ENCODE results near the gene PAPPA. TPM values are rescaled to one million over a fixed set of nuclear protein-coding genes. Genes with fewer than 3 reads are reported as not detected.

Gene PAPPA
- total RNA-seq, 4 donors from 2014 or later = 0.53 to 2.3 (median 1.4) TPM

DNA sequence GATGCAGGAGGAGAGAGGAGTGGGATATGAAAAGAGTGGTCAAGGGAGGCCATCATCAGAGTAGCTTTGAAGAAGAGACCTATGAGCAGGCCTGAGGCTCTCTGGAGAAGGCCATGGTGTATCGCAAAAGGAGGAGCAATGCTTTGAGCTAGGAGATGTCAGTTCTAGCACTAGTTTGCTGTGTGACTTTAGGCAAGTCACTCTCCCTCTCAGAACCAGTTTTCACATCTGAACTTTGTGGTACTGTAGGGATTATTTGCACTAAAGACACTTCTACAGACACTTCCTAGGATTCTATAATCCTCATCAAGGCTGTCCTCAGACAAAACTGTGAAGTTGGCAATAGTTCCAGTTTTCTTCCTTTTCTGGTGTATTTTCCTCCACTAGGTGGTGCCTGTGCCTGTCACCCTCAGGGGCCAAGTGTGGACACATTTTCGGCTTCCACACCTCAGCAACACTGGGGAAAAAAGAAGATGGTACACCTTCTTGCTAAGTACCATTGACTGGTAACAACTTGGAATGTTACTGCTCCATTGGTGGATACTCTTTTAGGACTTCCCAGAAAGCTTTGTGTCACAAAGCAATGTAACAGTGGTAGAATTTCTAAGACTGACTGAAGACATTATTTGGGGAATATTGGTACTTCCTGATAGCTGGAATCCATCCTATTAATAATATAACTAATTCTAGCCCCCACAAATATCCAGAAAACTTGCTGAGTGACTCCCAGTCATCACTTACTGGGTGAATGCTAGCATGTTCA, 9.9 kb downstream of the PAPPA start:
- TF ChIP-seq EP300 (IDR thresholded peaks at IDR 0.05) (no peak), POLR2A (IDR thresholded peaks at IDR 0.05) (no peak), POLR2AphosphoS5 (IDR thresholded peaks at IDR 0.05) (no peak)
- TF ChIP-seq, protein P1, sequence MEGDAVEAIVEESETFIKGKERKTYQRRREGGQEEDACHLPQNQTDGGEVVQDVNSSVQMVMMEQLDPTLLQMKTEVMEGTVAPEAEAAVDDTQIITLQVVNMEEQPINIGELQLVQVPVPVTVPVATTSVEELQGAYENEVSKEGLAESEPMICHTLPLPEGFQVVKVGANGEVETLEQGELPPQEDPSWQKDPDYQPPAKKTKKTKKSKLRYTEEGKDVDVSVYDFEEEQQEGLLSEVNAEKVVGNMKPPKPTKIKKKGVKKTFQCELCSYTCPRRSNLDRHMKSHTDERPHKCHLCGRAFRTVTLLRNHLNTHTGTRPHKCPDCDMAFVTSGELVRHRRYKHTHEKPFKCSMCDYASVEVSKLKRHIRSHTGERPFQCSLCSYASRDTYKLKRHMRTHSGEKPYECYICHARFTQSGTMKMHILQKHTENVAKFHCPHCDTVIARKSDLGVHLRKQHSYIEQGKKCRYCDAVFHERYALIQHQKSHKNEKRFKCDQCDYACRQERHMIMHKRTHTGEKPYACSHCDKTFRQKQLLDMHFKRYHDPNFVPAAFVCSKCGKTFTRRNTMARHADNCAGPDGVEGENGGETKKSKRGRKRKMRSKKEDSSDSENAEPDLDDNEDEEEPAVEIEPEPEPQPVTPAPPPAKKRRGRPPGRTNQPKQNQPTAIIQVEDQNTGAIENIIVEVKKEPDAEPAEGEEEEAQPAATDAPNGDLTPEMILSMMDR (IDR thresholded peaks at IDR 0.05) = no peak
- Histone ChIP-seq H3K4me1 (no peaks in the 10 kb centered on the region), H3K4me3 (no peak overlapping the region), H3K36me3 (no peaks in the 10 kb centered on the region), H3K27ac (no peak overlapping the region), H3K27me3 (no peaks in the 10 kb centered on the region), H3K9me3 (no peaks in the 10 kb centered on the region)
- WGBS = 86% methylated on average over 2 of the region's 2 CpGs
- no peak for DNase-seq (ENCODE audit: low spot score in 2 of 2)

DNA sequence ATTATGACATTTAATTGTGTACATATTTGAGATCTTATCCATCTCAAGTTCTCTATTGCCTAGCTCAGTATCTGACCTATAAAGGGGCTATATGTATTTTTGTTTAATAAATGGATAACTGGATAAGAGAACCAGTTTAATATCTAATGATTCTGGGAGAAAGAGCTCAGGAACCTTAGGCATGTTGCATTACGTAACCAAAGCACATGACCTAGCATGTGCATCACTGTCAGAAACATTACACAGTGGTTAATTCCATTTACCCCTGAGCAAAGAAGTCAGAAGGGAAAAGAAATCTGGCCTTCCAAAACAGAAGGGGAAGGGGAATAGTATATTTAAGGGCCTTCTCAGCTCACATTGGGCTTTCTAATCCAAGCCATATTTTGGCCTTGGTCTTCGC, 12.3 kb downstream of the PAPPA start:
- Histone ChIP-seq H3K27me3 (no peaks in the 10 kb centered on the region), H3K4me1 (no peaks in the 10 kb centered on the region), H3K9me3 (no peaks in the 10 kb centered on the region), H3K4me3 (no peak overlapping the region), H3K27ac (no peak overlapping the region), H3K36me3 (no peaks in the 10 kb centered on the region)
- DNase-seq (ENCODE audit: low spot score in 2 of 2) = no peak
- WGBS = 88% methylated on average over 2 of the region's 2 CpGs
- TF ChIP-seq, protein P1 (IDR thresholded peaks at IDR 0.05) = no peak
- TF ChIP-seq EP300 (IDR thresholded peaks at IDR 0.05) (no peak), POLR2AphosphoS5 (IDR thresholded peaks at IDR 0.05) (no peak), POLR2A (IDR thresholded peaks at IDR 0.05) (no peak)

DNA sequence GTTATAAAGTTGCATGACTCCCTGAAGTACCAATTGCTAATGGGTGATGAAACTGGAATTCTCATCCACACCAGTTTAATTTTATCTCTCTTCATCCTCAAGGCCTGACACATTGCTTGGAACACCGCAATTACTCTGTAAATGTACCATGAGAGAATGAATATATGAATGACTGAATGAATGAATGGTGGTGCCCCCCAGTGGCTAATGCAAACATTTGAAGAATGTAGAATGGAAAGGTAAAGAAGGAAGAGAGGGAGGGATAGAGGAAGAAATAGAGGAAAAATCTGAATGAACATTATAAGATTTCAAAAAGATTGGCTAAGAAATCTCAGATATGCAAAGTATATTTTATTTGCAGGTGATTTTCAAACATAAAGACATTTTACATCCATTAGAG, 13.1 kb downstream of the PAPPA start:
- TF ChIP-seq POLR2A (IDR thresholded peaks at IDR 0.05) (no peak), POLR2AphosphoS5 (IDR thresholded peaks at IDR 0.05) (no peak), EP300 (IDR thresholded peaks at IDR 0.05) (no peak)
- TF ChIP-seq, protein P1 (IDR thresholded peaks at IDR 0.05) = no peak
- H3K4me3 ChIP-seq = no peak overlapping the region
- 94% methylated on average over 1 of the region's 1 CpG for WGBS
- H3K27me3 ChIP-seq = no peaks in the 10 kb centered on the region
- H3K9me3 ChIP-seq = no peaks in the 10 kb centered on the region
- no peaks in the 10 kb centered on the region for H3K4me1 ChIP-seq
- no peak overlapping the region for H3K27ac ChIP-seq
- no peaks in the 10 kb centered on the region for H3K36me3 ChIP-seq
- no peak for DNase-seq (ENCODE audit: low spot score in 2 of 2)

DNA sequence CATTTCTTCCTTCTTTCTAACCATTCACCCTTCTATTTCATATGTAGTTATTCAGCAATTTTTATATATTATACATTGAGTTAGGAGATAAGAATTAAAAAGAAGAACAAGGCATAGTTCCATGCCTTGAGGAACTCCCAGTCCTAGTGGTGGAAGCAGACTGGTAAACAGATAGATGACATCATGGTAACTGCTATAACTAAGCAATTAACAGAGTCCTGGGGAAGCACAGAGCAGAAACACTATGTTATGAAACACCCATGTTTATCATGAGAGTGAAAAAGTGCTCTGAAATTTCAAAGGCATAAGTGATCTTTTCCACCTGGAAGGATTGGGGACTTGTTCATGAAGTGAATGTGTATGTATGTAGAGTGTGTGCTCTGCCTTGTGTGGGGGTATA, 14.6 kb downstream of the PAPPA start:
- Histone ChIP-seq H3K27ac (no peak overlapping the region), H3K4me1 (no peaks in the 10 kb centered on the region), H3K4me3 (no peak overlapping the region), H3K36me3 (no peaks in the 10 kb centered on the region), H3K27me3 (no peaks in the 10 kb centered on the region), H3K9me3 (no peaks in the 10 kb centered on the region)
- TF ChIP-seq, protein P1 (IDR thresholded peaks at IDR 0.05) = no peak
- no peak for DNase-seq (ENCODE audit: low spot score in 2 of 2)

DNA sequence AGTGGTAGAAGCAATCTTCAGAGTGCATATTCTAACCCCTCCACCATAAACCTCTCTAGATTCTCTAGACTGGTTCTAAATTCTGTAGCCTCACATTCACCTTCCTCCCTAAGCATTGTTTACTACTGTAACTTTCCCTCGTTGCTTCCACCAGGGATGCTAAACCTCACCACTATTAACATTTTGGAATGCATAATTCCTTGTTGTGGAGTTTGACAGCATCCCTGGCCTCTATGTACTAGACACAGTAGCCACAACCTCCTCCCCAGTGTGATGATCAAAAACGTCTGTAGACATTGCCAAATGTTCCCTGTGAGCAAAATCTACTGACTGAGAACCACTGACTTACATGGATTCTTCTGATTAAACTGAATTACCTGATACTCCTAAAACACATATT, 18.6 kb downstream of the PAPPA start:
- TF ChIP-seq, protein P1 (IDR thresholded peaks at IDR 0.05) = no peak
- TF ChIP-seq EP300 (IDR thresholded peaks at IDR 0.05) = no peak
- TF ChIP-seq POLR2AphosphoS5 (IDR thresholded peaks at IDR 0.05) = no peak
- TF ChIP-seq POLR2A (IDR thresholded peaks at IDR 0.05) = no peak
- Histone ChIP-seq H3K27me3 (no peaks in the 10 kb centered on the region), H3K4me1 (no peaks in the 10 kb centered on the region), H3K27ac (no peak overlapping the region), H3K36me3 (no peaks in the 10 kb centered on the region), H3K4me3 (no peak overlapping the region), H3K9me3 (no peaks in the 10 kb centered on the region)
- WGBS = 56% methylated on average over 2 of the region's 2 CpGs
- DNase-seq (ENCODE audit: low spot score in 2 of 2) = no peak

All from suprapubic skin (tissue), 4 donors.